GM12892 (cell line): ENCODE results near the gene PTPRN2.

ENCODE experiments used
- POLR2A ChIP-seq: IDR thresholded peaks from 2 replicates; pipeline ENCODE4 v1.6.1; 2011; ENCODE audit warnings: low read depth, low read length, control low read depth
- POLR2AphosphoS5 ChIP-seq: IDR thresholded peaks from 2 replicates; pipeline ENCODE4 v1.6.1; 2011; ENCODE audit warnings: low read depth, low read length, control low read depth
- TAF1 ChIP-seq: IDR thresholded peaks from 2 replicates; pipeline ENCODE4 v1.6.1; 2011; ENCODE audit warnings: low read depth, mild to moderate bottlenecking, control low read depth, low read length, borderline replicate concordance

- no peak for TF ChIP-seq TAF1
- no peak for TF ChIP-seq POLR2AphosphoS5
- TF ChIP-seq POLR2A, result no peak
Measured at GRCh38 chr7:158422887-158423560, 164.6 kb downstream of the PTPRN2 start.
